Measurements from ENCODE around the gene DZIP3. TPM values are rescaled to one million over a fixed set of nuclear protein-coding genes. Genes with fewer than 3 reads are reported as not detected.

DZIP3 gene
- total RNA-seq, 6 experiments from 2014 or later, result 2.2 to 5.2 (median 3.0) TPM

DNA sequence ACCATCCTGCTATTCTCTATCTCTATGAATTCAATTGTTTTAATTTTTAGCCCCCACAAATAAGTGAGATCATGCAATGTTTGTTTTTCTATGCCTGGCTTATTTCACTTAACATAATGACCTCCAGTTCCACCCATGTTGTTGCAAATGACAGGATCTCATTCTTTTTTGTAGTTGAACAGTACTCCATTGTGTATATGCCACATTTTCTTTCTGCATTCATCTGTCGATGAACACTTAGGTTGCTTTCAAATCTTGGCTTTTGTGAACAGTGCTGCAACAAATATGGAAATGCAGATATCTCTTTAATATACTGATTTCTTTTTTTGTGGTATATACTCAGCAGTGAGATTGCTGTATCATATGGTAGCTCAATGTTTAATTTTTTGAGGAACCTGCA is 108.9 kb downstream of the DZIP3 start:
- H3K36me3 ChIP-seq, result no peaks in the 10 kb centered on the region
- 76% methylated on average over 1 of the region's 1 CpG for WGBS (ENCODE audit: insufficient coverage, low coverage, low lambda C conversion rate, missing lambda C conversion rate)
- TF ChIP-seq, protein P1, sequence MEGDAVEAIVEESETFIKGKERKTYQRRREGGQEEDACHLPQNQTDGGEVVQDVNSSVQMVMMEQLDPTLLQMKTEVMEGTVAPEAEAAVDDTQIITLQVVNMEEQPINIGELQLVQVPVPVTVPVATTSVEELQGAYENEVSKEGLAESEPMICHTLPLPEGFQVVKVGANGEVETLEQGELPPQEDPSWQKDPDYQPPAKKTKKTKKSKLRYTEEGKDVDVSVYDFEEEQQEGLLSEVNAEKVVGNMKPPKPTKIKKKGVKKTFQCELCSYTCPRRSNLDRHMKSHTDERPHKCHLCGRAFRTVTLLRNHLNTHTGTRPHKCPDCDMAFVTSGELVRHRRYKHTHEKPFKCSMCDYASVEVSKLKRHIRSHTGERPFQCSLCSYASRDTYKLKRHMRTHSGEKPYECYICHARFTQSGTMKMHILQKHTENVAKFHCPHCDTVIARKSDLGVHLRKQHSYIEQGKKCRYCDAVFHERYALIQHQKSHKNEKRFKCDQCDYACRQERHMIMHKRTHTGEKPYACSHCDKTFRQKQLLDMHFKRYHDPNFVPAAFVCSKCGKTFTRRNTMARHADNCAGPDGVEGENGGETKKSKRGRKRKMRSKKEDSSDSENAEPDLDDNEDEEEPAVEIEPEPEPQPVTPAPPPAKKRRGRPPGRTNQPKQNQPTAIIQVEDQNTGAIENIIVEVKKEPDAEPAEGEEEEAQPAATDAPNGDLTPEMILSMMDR (IDR thresholded peaks at IDR 0.05), result no peak
- TF ChIP-seq POLR2A (IDR thresholded peaks at IDR 0.05), result no peak
- H3K9me3 ChIP-seq, result no peaks in the 10 kb centered on the region
- DNase-seq (no peak), ATAC-seq (no peak)
- H3K27me3 ChIP-seq, result no peaks in the 10 kb centered on the region
- no peak overlapping the region for H3K27ac ChIP-seq
- intact Hi-C loops (cut with DNase I), result no loop called here
- no peak overlapping the region for H3K4me3 ChIP-seq
- no peaks in the 10 kb centered on the region for H3K4me1 ChIP-seq

DNA sequence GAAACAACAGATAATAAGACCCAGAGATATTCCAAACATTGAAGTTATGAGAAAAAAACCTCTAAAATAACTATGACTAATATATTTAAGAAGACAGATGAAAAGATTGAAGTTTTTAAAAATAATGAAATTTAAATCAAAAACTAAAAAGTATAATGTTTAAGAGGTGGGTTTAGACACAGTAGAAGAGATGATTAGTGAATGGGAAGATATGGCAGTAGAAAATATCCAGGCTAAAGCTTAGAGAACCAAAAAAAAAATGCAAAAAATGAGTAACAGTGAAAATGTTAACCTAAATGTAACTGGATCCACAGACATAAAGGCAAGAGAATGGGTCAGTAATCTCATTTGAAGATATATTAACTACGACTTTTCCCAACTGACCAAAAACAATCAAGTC is 115.5 kb downstream of the DZIP3 start:
- intact Hi-C loops (cut with DNase I), result no loop called here
- Histone ChIP-seq H3K27ac (no peak overlapping the region), H3K4me1 (no peaks in the 10 kb centered on the region), H3K9me3 (peaks cover 0 to 4% (median 0%) of the 10 kb centered on the region in 4 donors), H3K4me3 (no peak overlapping the region), H3K36me3 (no peaks in the 10 kb centered on the region), H3K27me3 (no peaks in the 10 kb centered on the region)
- TF ChIP-seq, protein P1 (IDR thresholded peaks at IDR 0.05), result no peak
- TF ChIP-seq POLR2A (IDR thresholded peaks at IDR 0.05), result no peak
- DNase-seq (no peak), ATAC-seq (no peak)
- 91% methylated on average over 1 of the region's 1 CpG for WGBS (ENCODE audit: insufficient coverage, low coverage, low lambda C conversion rate, missing lambda C conversion rate)

DNA sequence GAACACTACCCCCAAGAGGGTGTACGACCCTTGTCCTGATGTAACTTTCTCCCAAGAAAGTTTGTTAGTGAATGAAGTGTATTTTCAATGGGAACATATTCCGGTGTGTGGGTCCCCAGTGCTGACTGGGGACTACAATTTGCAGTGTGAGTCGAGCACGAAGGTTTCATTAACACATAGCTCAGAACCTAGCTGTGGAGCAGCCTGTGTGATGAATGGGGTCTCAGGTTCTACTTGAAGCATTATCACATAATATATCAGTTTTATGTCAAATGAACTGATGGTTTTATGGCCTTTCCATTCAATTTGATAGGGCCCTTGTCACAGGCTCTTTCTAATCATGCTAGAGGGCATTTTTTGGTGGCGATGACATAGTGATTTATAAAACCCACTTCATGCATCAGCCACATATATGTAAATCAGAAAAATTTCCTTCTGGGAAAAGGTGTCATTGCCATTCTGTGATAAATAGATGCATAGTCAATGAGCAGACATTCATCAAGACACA is 123.5 kb downstream of the DZIP3 start:
- Histone ChIP-seq H3K9me3 (no peaks in the 10 kb centered on the region), H3K4me1 (no peaks in the 10 kb centered on the region), H3K27me3 (no peaks in the 10 kb centered on the region), H3K36me3 (no peaks in the 10 kb centered on the region), H3K4me3 (no peak overlapping the region), H3K27ac (no peak overlapping the region)
- DNase-seq, result no peak
- 66% methylated on average over 5 of the region's 5 CpGs for WGBS (ENCODE audit: insufficient coverage, low coverage, low lambda C conversion rate, missing lambda C conversion rate)
- intact Hi-C loops (cut with DNase I), result no loop called here
- no peak for ATAC-seq
- TF ChIP-seq POLR2A (IDR thresholded peaks at IDR 0.05), result no peak
- TF ChIP-seq, protein P1 (IDR thresholded peaks at IDR 0.05), result no peak

DNA sequence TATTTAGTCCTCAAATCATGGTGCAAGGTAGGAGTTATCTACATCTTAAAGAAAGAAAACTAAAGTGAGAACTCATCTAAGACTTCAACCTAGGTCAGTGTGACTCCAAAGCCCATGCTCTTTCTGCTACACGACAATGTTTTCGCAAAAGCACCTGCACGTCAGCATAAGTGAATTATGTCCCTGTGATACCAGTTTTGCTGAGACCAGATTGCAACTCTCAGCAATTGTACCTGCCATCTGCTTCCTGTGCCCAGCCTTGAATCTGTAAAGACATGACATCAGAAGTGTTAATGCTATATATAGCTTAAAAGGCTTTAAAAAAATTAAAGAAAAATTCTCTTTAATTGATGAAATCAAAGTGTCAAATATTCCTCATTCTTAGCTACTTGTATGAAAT is 124.3 kb downstream of the DZIP3 start:
- no peak overlapping the region for H3K27ac ChIP-seq
- no peaks in the 10 kb centered on the region for H3K4me1 ChIP-seq
- WGBS (ENCODE audit: insufficient coverage, low coverage, low lambda C conversion rate, missing lambda C conversion rate), result 56% methylated on average over 3 of the region's 3 CpGs
- H3K4me3 ChIP-seq, result no peak overlapping the region
- TF ChIP-seq POLR2A (IDR thresholded peaks at IDR 0.05), result no peak
- TF ChIP-seq, protein P1 (IDR thresholded peaks at IDR 0.05), result no peak
- no peak for ATAC-seq
- no peaks in the 10 kb centered on the region for H3K9me3 ChIP-seq
- intact Hi-C loops (cut with DNase I), result no loop called here
- H3K36me3 ChIP-seq, result no peaks in the 10 kb centered on the region
- H3K27me3 ChIP-seq, result no peaks in the 10 kb centered on the region
- no peak for DNase-seq

DNA sequence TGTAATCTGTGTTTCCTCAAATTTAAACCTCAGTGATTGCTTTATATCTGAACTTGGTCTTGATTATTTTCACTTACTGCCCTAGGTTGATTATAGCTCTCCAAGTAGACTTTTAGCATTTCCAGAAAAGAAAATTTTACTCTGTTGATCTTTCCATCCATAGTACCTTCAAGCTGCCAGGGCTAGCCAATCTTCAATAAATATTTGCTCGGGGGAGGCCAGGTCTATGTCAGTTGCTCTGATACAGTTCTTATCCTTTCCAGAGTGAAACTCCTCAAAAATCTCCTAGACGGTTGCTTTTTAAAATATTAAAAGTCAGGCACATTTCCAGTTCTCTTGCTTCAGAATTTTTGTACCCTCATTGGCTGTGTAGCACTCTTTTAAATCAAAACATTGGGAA is 128.9 kb downstream of the DZIP3 start:
- WGBS (ENCODE audit: insufficient coverage, low coverage, low lambda C conversion rate, missing lambda C conversion rate), result 4% methylated on average over 2 of the region's 2 CpGs
- no peak for TF ChIP-seq POLR2A (IDR thresholded peaks at IDR 0.05)
- TF ChIP-seq, protein P1 (IDR thresholded peaks at IDR 0.05), result no peak
- Histone ChIP-seq H3K9me3 (no peaks in the 10 kb centered on the region), H3K27me3 (no peaks in the 10 kb centered on the region), H3K36me3 (no peaks in the 10 kb centered on the region), H3K27ac (no peak overlapping the region), H3K4me3 (no peak overlapping the region), H3K4me1 (no peaks in the 10 kb centered on the region)
- DNase-seq (no peak), ATAC-seq (no peak)
- intact Hi-C loops (cut with DNase I), result no loop called here

Data from right lobe of liver (tissue), 6 donors.